Gastrocnemius medialis (tissue), 4 donors: Measurements from ENCODE around the gene ZYX. TPM values are rescaled to one million over a fixed set of nuclear protein-coding genes. Genes with fewer than 3 reads are reported as not detected.
"Not testable (repeated sequence)": the region's sequence is repeated elsewhere in the genome, so short reads cannot be mapped to it uniquely, and the experiment has no call there.

Experiments
- ATAC-seq, 2 donors: fragments of 150-250 bp; one replicate each; pipeline ENCODE4 v1.9.1; 2016
- DNase-seq, 2 donors: peaks; one replicate each; pipeline ENCODE4 v3.0.0-alpha.2; 2019
- H3K27ac ChIP-seq, 4 donors: fragments of 200-600 bp; sonication (generic); 1 replicate in 1 of 4; 2 replicates in 3 of 4; pipeline ENCODE4 v1.5.1; 2016 to 2018; ENCODE audit warnings: mild to moderate bottlenecking in 2 of 4, moderate library complexity in 1 of 4
- H3K27me3 ChIP-seq, 3 donors: fragments of 200-600 bp; sonication (generic) in 2 of 3; 1 replicate in 1 of 3; 2 replicates in 2 of 3; pipeline versions ENCODE4 v1.5.1 to v1.6.0; 2016 to 2019; ENCODE audit warnings: mild to moderate bottlenecking in 1 of 3, moderate library complexity in 1 of 3
- H3K36me3 ChIP-seq, 2 donors: fragments of 200-600 bp; sonication (generic) in 1 of 2; one replicate each; pipeline ENCODE4 v1.5.1; 2017 to 2018
- H3K4me1 ChIP-seq, 2 donors: fragments of 200-600 bp; sonication (generic) in 1 of 2; one replicate each; pipeline ENCODE4 v1.5.1; 2016 to 2017; ENCODE audit warnings: mild to moderate bottlenecking in 2 of 2
- H3K4me3 ChIP-seq, 4 donors: fragments of 200-600 bp; sonication (generic) in 3 of 4; 1 replicate in 1 of 4; 2 replicates in 3 of 4; pipeline ENCODE4 v1.5.1; 2016 to 2019; ENCODE audit warnings: mild to moderate bottlenecking in 2 of 4
- H3K9me3 ChIP-seq, 3 donors: fragments of 200-600 bp; sonication (generic) in 2 of 3; 1 replicate in 1 of 3; 2 replicates in 2 of 3; pipeline ENCODE4 v1.5.1; 2016 to 2019
- CTCF ChIP-seq, 5 experiments: fragments of 450-650 bp in 3 of 5; fragments of 200-600 bp in 2 of 5; sonication (generic) in 2 of 5; IDR thresholded peaks in 4 of 5; conservative IDR thresholded peaks in 1 of 5; 1 replicate in 4 of 5; 2 replicates in 1 of 5; pipeline ENCODE4 v1.5.1; 2016 to 2019; ENCODE audit warnings: antibody characterized with exemption in 5 of 5, mild to moderate bottlenecking in 3 of 5, moderate library complexity in 3 of 5
- POLR2A ChIP-seq, 2 donors: fragments of 450-650 bp; IDR thresholded peaks; one replicate each; pipeline ENCODE4 v1.6.1; 2017; ENCODE audit warnings: antibody characterized with exemption in 2 of 2, mild to moderate bottlenecking in 2 of 2, moderate library complexity in 2 of 2
- in situ Hi-C, 4 donors: fragments of 200-750 bp; cut with MboI; loops; one replicate each; pipeline versions ENCODE4 v1.15.0 to v1.8.0; 2017; ENCODE audit warnings: low sequenced_read_pairs in 4 of 4
- intact Hi-C: fragments of 100-400 bp; cut with DNase I; formaldehyde crosslinking; loops from one replicate; pipeline ENCODE4 v1.15.1; 2023; ENCODE audit warnings: low total_unique reads
- total RNA-seq, 4 donors: library from RNA; depleted of rRNA; stranded (reverse); fragments of >200 nt; gene quantifications; one replicate each; pipeline versions ENCODE4 v1.1.0 to v1.2.3, GENCODE V29; 2016

The ZYX gene
- total RNA-seq, 4 donors from 2014 or later: 27.1 to 81.8 (median 43.2) TPM

- intact Hi-C loops: no loop called here
- no peak for TF ChIP-seq CTCF (IDR thresholded peaks at IDR 0.05 in 4 of 5, conservative IDR thresholded peaks at IDR 0.05 in 1 of 5)
- no peak for TF ChIP-seq POLR2A (IDR thresholded peaks at IDR 0.05)
- Histone ChIP-seq H3K9me3 (no peaks in the 10 kb centered on the region), H3K27me3 (no peaks in the 10 kb centered on the region), H3K36me3 (no peaks in the 10 kb centered on the region), H3K27ac (no peak overlapping the region), H3K4me1 (peaks cover 6 to 7% of the 10 kb centered on the region in 2 donors), H3K4me3 (no peak overlapping the region)
- ATAC-seq (no peak), DNase-seq (no peak)
- in situ Hi-C loops: no loop called here
Observed at GRCh38 chr7:143398616-143399015, 17.5 kb downstream of the ZYX start.

GRCh38 chr7:143399151-143399550 is 18.0 kb downstream of the ZYX start:
- no peak for DNase-seq
- no peak for ATAC-seq
- in situ Hi-C loops: no loop called here
- Histone ChIP-seq H3K36me3 (no peaks in the 10 kb centered on the region), H3K27ac (no peak overlapping the region), H3K27me3 (no peaks in the 10 kb centered on the region), H3K4me3 (no peak overlapping the region), H3K9me3 (no peaks in the 10 kb centered on the region), H3K4me1 (peaks cover 6 to 7% of the 10 kb centered on the region in 2 donors)
- TF ChIP-seq POLR2A (IDR thresholded peaks at IDR 0.05) (no peak), CTCF (IDR thresholded peaks at IDR 0.05 in 4 of 5, conservative IDR thresholded peaks at IDR 0.05 in 1 of 5) (no peak)
- intact Hi-C loops: no loop called here

GRCh38 chr7:143399642-143400041 is 18.5 kb downstream of the ZYX start:
- Histone ChIP-seq H3K27ac (no peak overlapping the region), H3K4me3 (no peak overlapping the region), H3K9me3 (no peaks in the 10 kb centered on the region), H3K36me3 (no peaks in the 10 kb centered on the region), H3K4me1 (peaks cover 6 to 7% of the 10 kb centered on the region in 2 donors), H3K27me3 (no peaks in the 10 kb centered on the region)
- in situ Hi-C loops (loop anchor here in 2 of 4 donors (10.0 to 25.0 kb wide), 2 partner anchors 155 to 387 kb away; no protein-coding TSS in a partner anchor), intact Hi-C loops (no loop called here)
- ATAC-seq (no peak), DNase-seq (no peak)
- TF ChIP-seq POLR2A (IDR thresholded peaks at IDR 0.05) (no peak), CTCF (IDR thresholded peaks at IDR 0.05 in 4 of 5, conservative IDR thresholded peaks at IDR 0.05 in 1 of 5) (no peak)

- in situ Hi-C loops: loop anchor here in 2 of 4 donors (10.0 to 25.0 kb wide), 2 partner anchors 156 to 389 kb away; no protein-coding TSS in a partner anchor
- ATAC-seq: no peak
- no peak for DNase-seq
- H3K4me3 ChIP-seq: no peak overlapping the region
- H3K4me1 ChIP-seq: no peaks in the 10 kb centered on the region
- intact Hi-C loops: no loop called here
- no peaks in the 10 kb centered on the region for H3K9me3 ChIP-seq
- no peaks in the 10 kb centered on the region for H3K36me3 ChIP-seq
- no peaks in the 10 kb centered on the region for H3K27me3 ChIP-seq
- TF ChIP-seq CTCF (IDR thresholded peaks at IDR 0.05 in 4 of 5, conservative IDR thresholded peaks at IDR 0.05 in 1 of 5) (no peak), POLR2A (IDR thresholded peaks at IDR 0.05) (no peak)
- H3K27ac ChIP-seq: no peak overlapping the region
Observed at GRCh38 chr7:143401265-143401664, 20.1 kb downstream of the ZYX start.

GRCh38 chr7:143402233-143402632 is 21.1 kb downstream of the ZYX start:
- ATAC-seq, H3K9me3 ChIP-seq, intact Hi-C loops, H3K36me3 ChIP-seq, H3K27ac ChIP-seq, H3K4me3 ChIP-seq, H3K4me1 ChIP-seq, H3K27me3 ChIP-seq, DNase-seq: not testable (repeated sequence)
- in situ Hi-C loops: loop anchor here in 2 of 4 donors (10.0 to 25.0 kb wide), 2 partner anchors 157 to 390 kb away; no protein-coding TSS in a partner anchor
